GM12878 (cell line): Measurements from ENCODE around the gene ZBTB16. TPM values are rescaled to one million over a fixed set of nuclear protein-coding genes. Genes with fewer than 3 reads are reported as not detected.

ENCODE experiments used
- ATAC-seq: fragments of 200-7000 bp; cut with Tn5 transposase; 3 replicates; pipeline ENCODE4 v1.9.1; 2020; ENCODE audit warnings: mild to moderate bottlenecking, moderate library complexity
- BruUV-seq: library from RNA; stranded (reverse); fragments of 400-500 nt; replicated peaks from 2 replicates; lab custom pipeline; 2021; lab: Mats Ljungman, UMichigan
- CTCF ChIA-PET: fragments of 300-600 bp; sonication (Branson Sonifier 250); formaldehyde crosslinking; extraction: SDS; loops from one replicate; lab custom pipeline; 2021; ENCODE audit warnings: inconsistent platforms; lab: Yijun Ruan, JAX
- POLR2A ChIA-PET: fragments of 350-600 bp; formaldehyde crosslinking; extraction: SDS; loops from one replicate; lab custom pipeline; 2021; ENCODE audit warnings: inconsistent platforms; lab: Charles Lee
- RAD21 ChIA-PET: fragments of 300-600 bp; sonication (Branson Sonifier 250); formaldehyde crosslinking; loops from one replicate; lab custom pipeline; 2023; ENCODE audit warnings: antibody characterized with exemption; ENCODE audit not compliant: unreplicated experiment; lab: Charles Lee
- SMC1A ChIA-PET: fragments of 300-600 bp; sonication (Branson Sonifier 250); formaldehyde crosslinking; loops from one replicate; lab custom pipeline; 2023; ENCODE audit not compliant: unreplicated experiment, uncharacterized antibody; lab: Charles Lee
- DNase-seq: peaks from one replicate; pipeline ENCODE4 v3.0.0-alpha.2; 2011; ENCODE audit warnings: low read depth, low spot score
- FAIRE-seq: peaks from 3 replicates; lab custom pipeline; 2011; peaks lifted over from hg19 to GRCh38; lab: Jason Lieb, UNC
- H2AFZ ChIP-seq: 2 replicates; pipeline ENCODE4 v1.6.0; 2011; ENCODE audit warnings: low read depth, low read length, control low read depth; ENCODE audit not compliant: control insufficient read depth
- H3K27ac ChIP-seq: 2 replicates; pipeline ENCODE4 v1.5.1; 2011; ENCODE audit warnings: control low read depth; ENCODE audit not compliant: control insufficient read depth, insufficient read depth
- H3K27me3 ChIP-seq, 2 experiments: replicated peaks in 1 of 2; 2 replicates each; pipeline versions ENCODE4 v1.6.0 to v1.6.1; 2011; ENCODE audit warnings: low read length in 1 of 2; ENCODE audit not compliant: control insufficient read depth in 2 of 2, insufficient read depth in 2 of 2
- H3K36me3 ChIP-seq, 2 experiments: 2 replicates each; pipeline ENCODE4 v1.5.1; 2011; ENCODE audit warnings: low read length in 1 of 2; ENCODE audit not compliant: control insufficient read depth in 2 of 2, insufficient read depth in 2 of 2
- H3K4me1 ChIP-seq: 2 replicates; pipeline ENCODE4 v1.6.1; 2011; ENCODE audit warnings: mild to moderate bottlenecking, low read length, moderate library complexity, mixed read lengths; ENCODE audit not compliant: control insufficient read depth, insufficient read depth
- H3K4me2 ChIP-seq: 2 replicates; pipeline ENCODE4 v1.6.0; 2011; ENCODE audit warnings: control low read depth; ENCODE audit not compliant: control insufficient read depth, insufficient read depth
- H3K4me3 ChIP-seq: fragments of 200-600 bp; sonication (generic); 2 replicates; pipeline ENCODE4 v1.5.1; 2016
- H3K79me2 ChIP-seq: 2 replicates; pipeline ENCODE4 v1.6.0; 2011; ENCODE audit warnings: low read length; ENCODE audit not compliant: control insufficient read depth, insufficient read depth
- H3K9ac ChIP-seq: 2 replicates; pipeline ENCODE4 v1.8.0; 2011; ENCODE audit warnings: low read length, control low read depth, mixed read lengths; ENCODE audit not compliant: control insufficient read depth, insufficient read depth
- H3K9me3 ChIP-seq: replicated peaks from 3 replicates; pipeline ENCODE4 v1.5.1; 2011; ENCODE audit warnings: mild to moderate bottlenecking, low read length; ENCODE audit not compliant: control insufficient read depth, insufficient read depth
- H4K20me1 ChIP-seq: 2 replicates; pipeline ENCODE4 v1.6.0; 2011; ENCODE audit not compliant: control insufficient read depth, insufficient read depth
- ATF7 ChIP-seq: fragments of 450-650 bp; IDR thresholded peaks from 2 replicates; pipeline ENCODE4 v1.6.1; 2016; ENCODE audit warnings: low read depth, mild to moderate bottlenecking
- BACH1 ChIP-seq: fragments of 450-650 bp; IDR thresholded peaks from 2 replicates; pipeline ENCODE4 v1.6.1; 2017; ENCODE audit warnings: mild to moderate bottlenecking, borderline replicate concordance
- CHD2 ChIP-seq: IDR thresholded peaks from 2 replicates; pipeline ENCODE4 v1.6.1; 2011; ENCODE audit warnings: low read depth, low read length, improper control_type of control experiment, borderline replicate concordance
- EED ChIP-seq: sonication (generic); IDR thresholded peaks from 2 replicates; pipeline ENCODE4 v1.6.1; 2016; ENCODE audit warnings: antibody characterized with exemption, low read depth
- FOXK2 ChIP-seq: fragments of 450-650 bp; IDR thresholded peaks from 2 replicates; pipeline ENCODE4 v1.6.1; 2017; ENCODE audit warnings: mild to moderate bottlenecking, moderate library complexity
- FOXM1 ChIP-seq: IDR thresholded peaks from 2 replicates; pipeline ENCODE4 v1.6.1; 2012; ENCODE audit warnings: low read depth, mild to moderate bottlenecking, inconsistent platforms, low read length, moderate library complexity
- MXI1 ChIP-seq: fragments of 150-350 bp; IDR thresholded peaks from 2 replicates; pipeline ENCODE4 v1.6.1; 2011; ENCODE audit warnings: low read depth, mild to moderate bottlenecking, inconsistent platforms, low read length, improper control_type of control experiment
- PAX8 ChIP-seq: fragments of 450-650 bp; IDR thresholded peaks from 2 replicates; pipeline ENCODE4 v1.6.1; 2017; ENCODE audit warnings: mild to moderate bottlenecking, moderate library complexity
- POU2F2 ChIP-seq: IDR thresholded peaks from 3 replicates; pipeline ENCODE4 v1.6.1; 2011; ENCODE audit warnings: low read depth, mild to moderate bottlenecking, low read length, borderline replicate concordance
- SMAD1 ChIP-seq: fragments of 450-650 bp; IDR thresholded peaks from 2 replicates; pipeline ENCODE4 v1.6.1; 2018; ENCODE audit warnings: mild to moderate bottlenecking, low read depth; ENCODE audit not compliant: partially characterized antibody
- SPI1 ChIP-seq: IDR thresholded peaks from 2 replicates; pipeline ENCODE4 v1.6.1; 2011; ENCODE audit warnings: low read depth, mild to moderate bottlenecking, low read length, moderate library complexity, borderline replicate concordance; ENCODE audit not compliant: insufficient read depth
- SREBF1 ChIP-seq: IDR thresholded peaks from 2 replicates; pipeline ENCODE4 v1.6.1; 2012; ENCODE audit warnings: mild to moderate bottlenecking, low read length
- SUZ12 ChIP-seq: fragments of 200-600 bp; sonication (generic); IDR thresholded peaks from one replicate; pipeline ENCODE4 v1.6.1; 2018; ENCODE audit warnings: antibody characterized with exemption, mild to moderate bottlenecking; ENCODE audit not compliant: unreplicated experiment
- WGBS: methylation state at CpG from one replicate; pipeline ENCODE4 v1.1.6; 2016; ENCODE audit warnings: low lambda C conversion rate; ENCODE audit not compliant: insufficient replicate concordance, insufficient coverage; ENCODE audit errors: missing lambda C conversion rate; 5-methylcytosine and 5-hydroxymethylcytosine counted together
- in situ Hi-C: fragments of 300-500 bp; cut with MboI; formaldehyde crosslinking; loops from 9 replicates; pipeline ENCODE4 v1.14.3; 2018; ENCODE audit warnings: mixed read lengths
- intact Hi-C: fragments of 100-400 bp; cut with micrococcal nuclease; formaldehyde crosslinking; loops from one replicate; pipeline ENCODE4 v1.14.2; 2022; ENCODE audit not compliant: unreplicated experiment
- polyA plus RNA-seq, 11 experiments: library from polyadenylated mRNA; depleted of rRNA in 4 of 11; unstranded in 6 of 11; stranded (reverse) in 5 of 11; fragments of >200 nt; fragmentation: Nextera tagmentation in 4 of 11; fragmentation: Illumina TruSeq in 1 of 11; extraction: Ambion mirVana in 4 of 11; extraction: Trizol in 1 of 11; gene quantifications; 1 replicate in 1 of 11; 2 replicates in 10 of 11; pipeline versions ENCODE4 v1.2.1 to v1.2.3, GENCODE V29; 2011 to 2016; ENCODE audit warnings: inconsistent platforms in 2 of 11, missing spikeins in 2 of 11, low read depth in 1 of 11
- total RNA-seq, 4 experiments: library from RNA; depleted of rRNA in 3 of 4; stranded (reverse); fragments of >200 nt in 3 of 4; fragmentation: Illumina TruSeq in 1 of 4; extraction: Trizol in 1 of 4; gene quantifications; 2 replicates each; pipeline versions ENCODE4 v1.2.1 to v1.2.3, GENCODE V29; 2013 to 2021
- TF ChIP-seq, protein P1 (sequence below): IDR thresholded peaks from 2 replicates; pipeline ENCODE4 v1.6.1; 2011; ENCODE audit warnings: mild to moderate bottlenecking, low read depth, low read length, moderate library complexity; ENCODE audit not compliant: insufficient replicate concordance
- TF ChIP-seq, protein P2 (sequence below): IDR thresholded peaks from 2 replicates; pipeline ENCODE4 v1.6.1; 2012; ENCODE audit warnings: improper control_type of control experiment, low read depth, low read length; ENCODE audit not compliant: insufficient replicate concordance
- TF ChIP-seq, protein P3 (sequence below): fragments of 450-650 bp; IDR thresholded peaks from 2 replicates; pipeline ENCODE4 v1.6.1; 2018; ENCODE audit warnings: mild to moderate bottlenecking, low read depth, moderate library complexity; ENCODE audit not compliant: partially characterized antibody

ZBTB16 gene
- total and polyA plus RNA-seq, 10 of the 15 experiments (the other 5 are each of a cell fraction or from before 2014, with no cell fraction given), result 0.38 TPM; not detected in 9

DNA sequence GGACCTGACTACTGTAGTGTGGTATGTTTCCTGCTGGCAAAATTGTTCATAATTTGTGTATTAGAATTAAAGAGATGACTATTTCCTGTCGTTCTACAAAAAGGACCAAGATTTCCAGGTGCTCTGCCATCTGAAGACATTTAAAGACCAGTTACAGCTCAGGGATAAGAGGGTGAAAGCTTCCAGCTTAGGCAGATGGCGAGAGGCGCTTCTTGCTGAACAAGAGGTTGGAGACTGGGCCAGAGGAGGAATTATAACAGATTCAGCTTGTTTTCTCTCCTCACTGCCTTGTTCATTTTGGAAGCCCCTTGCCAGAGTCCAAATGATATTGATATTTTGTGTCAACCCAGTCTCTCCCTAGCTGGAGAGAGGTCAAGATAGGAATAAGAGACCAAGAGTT, 213.6 kb downstream of the ZBTB16 start:
- SMC1A ChIA-PET, result no interaction called here
- no TSS peak for BruUV-seq

More for the DNA sequence above, 213.6 kb downstream of the ZBTB16 start:
- ChIA-PET CTCF (interaction anchor here (0.9 kb wide), 1 partner anchor 11 kb away, joined by 5 read pairs; no protein-coding TSS in a partner anchor), POLR2A (no interaction called here), RAD21 (interaction anchor here (0.6 kb wide), 1 partner anchor 581 kb away, joined by 3 read pairs; no protein-coding TSS in a partner anchor)
- no peak overlapping the region for H3K4me3 ChIP-seq
- no peaks in the 10 kb centered on the region for H3K79me2 ChIP-seq
- FAIRE-seq (no peak), ATAC-seq (no peak), DNase-seq (no peak)
- H3K27ac ChIP-seq, result no peak overlapping the region
- WGBS, result 0% methylated on average over 3 of the region's 3 CpGs
- in situ Hi-C loops (no loop called here), intact Hi-C loops (no loop called here)
- no peaks in the 10 kb centered on the region for H3K9me3 ChIP-seq
- H3K4me2 ChIP-seq, result no peak overlapping the region
- no peaks in the 10 kb centered on the region for H4K20me1 ChIP-seq
- no peaks in the 10 kb centered on the region for H3K4me1 ChIP-seq
- no peak overlapping the region for H2AFZ ChIP-seq
- H3K27me3 ChIP-seq, result peaks cover 2% of the 10 kb centered on the region in 2 experiments; a peak in 3 of 4 replicates
- no peaks in the 10 kb centered on the region for H3K36me3 ChIP-seq
- TF ChIP-seq, protein P1, sequence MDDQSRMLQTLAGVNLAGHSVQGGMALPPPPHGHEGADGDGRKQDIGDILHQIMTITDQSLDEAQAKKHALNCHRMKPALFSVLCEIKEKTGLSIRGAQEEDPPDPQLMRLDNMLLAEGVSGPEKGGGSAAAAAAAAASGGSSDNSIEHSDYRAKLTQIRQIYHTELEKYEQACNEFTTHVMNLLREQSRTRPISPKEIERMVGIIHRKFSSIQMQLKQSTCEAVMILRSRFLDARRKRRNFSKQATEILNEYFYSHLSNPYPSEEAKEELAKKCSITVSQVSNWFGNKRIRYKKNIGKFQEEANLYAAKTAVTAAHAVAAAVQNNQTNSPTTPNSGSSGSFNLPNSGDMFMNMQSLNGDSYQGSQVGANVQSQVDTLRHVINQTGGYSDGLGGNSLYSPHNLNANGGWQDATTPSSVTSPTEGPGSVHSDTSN, result no peak
- TF ChIP-seq BACH1 (no peak), FOXK2 (no peak), SMAD1 (no peak), EED (no peak), SREBF1 (no peak), FOXM1 (no peak), SUZ12 (no peak), MXI1 (no peak), PAX8 (no peak), SPI1 (no peak), ATF7 (no peak), CHD2 (no peak), POU2F2 (no peak)
- TF ChIP-seq, protein P2, sequence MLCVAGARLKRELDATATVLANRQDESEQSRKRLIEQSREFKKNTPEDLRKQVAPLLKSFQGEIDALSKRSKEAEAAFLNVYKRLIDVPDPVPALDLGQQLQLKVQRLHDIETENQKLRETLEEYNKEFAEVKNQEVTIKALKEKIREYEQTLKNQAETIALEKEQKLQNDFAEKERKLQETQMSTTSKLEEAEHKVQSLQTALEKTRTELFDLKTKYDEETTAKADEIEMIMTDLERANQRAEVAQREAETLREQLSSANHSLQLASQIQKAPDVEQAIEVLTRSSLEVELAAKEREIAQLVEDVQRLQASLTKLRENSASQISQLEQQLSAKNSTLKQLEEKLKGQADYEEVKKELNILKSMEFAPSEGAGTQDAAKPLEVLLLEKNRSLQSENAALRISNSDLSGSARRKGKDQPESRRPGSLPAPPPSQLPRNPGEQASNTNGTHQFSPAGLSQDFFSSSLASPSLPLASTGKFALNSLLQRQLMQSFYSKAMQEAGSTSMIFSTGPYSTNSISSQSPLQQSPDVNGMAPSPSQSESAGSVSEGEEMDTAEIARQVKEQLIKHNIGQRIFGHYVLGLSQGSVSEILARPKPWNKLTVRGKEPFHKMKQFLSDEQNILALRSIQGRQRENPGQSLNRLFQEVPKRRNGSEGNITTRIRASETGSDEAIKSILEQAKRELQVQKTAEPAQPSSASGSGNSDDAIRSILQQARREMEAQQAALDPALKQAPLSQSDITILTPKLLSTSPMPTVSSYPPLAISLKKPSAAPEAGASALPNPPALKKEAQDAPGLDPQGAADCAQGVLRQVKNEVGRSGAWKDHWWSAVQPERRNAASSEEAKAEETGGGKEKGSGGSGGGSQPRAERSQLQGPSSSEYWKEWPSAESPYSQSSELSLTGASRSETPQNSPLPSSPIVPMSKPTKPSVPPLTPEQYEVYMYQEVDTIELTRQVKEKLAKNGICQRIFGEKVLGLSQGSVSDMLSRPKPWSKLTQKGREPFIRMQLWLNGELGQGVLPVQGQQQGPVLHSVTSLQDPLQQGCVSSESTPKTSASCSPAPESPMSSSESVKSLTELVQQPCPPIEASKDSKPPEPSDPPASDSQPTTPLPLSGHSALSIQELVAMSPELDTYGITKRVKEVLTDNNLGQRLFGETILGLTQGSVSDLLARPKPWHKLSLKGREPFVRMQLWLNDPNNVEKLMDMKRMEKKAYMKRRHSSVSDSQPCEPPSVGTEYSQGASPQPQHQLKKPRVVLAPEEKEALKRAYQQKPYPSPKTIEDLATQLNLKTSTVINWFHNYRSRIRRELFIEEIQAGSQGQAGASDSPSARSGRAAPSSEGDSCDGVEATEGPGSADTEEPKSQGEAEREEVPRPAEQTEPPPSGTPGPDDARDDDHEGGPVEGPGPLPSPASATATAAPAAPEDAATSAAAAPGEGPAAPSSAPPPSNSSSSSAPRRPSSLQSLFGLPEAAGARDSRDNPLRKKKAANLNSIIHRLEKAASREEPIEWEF, result no peak
- TF ChIP-seq, protein P3, sequence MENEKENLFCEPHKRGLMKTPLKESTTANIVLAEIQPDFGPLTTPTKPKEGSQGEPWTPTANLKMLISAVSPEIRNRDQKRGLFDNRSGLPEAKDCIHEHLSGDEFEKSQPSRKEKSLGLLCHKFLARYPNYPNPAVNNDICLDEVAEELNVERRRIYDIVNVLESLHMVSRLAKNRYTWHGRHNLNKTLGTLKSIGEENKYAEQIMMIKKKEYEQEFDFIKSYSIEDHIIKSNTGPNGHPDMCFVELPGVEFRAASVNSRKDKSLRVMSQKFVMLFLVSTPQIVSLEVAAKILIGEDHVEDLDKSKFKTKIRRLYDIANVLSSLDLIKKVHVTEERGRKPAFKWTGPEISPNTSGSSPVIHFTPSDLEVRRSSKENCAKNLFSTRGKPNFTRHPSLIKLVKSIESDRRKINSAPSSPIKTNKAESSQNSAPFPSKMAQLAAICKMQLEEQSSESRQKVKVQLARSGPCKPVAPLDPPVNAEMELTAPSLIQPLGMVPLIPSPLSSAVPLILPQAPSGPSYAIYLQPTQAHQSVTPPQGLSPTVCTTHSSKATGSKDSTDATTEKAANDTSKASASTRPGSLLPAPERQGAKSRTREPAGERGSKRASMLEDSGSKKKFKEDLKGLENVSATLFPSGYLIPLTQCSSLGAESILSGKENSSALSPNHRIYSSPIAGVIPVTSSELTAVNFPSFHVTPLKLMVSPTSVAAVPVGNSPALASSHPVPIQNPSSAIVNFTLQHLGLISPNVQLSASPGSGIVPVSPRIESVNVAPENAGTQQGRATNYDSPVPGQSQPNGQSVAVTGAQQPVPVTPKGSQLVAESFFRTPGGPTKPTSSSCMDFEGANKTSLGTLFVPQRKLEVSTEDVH, result no peak
- TF ChIP-seq, all 136 proteins: peak for 0
- no peak overlapping the region for H3K9ac ChIP-seq
